Measurements from ENCODE around the gene C5.
"Not testable (repeated sequence)": the region's sequence is repeated elsewhere in the genome, so short reads cannot be mapped to it uniquely, and the experiment has no call there.

Gene C5

DNA sequence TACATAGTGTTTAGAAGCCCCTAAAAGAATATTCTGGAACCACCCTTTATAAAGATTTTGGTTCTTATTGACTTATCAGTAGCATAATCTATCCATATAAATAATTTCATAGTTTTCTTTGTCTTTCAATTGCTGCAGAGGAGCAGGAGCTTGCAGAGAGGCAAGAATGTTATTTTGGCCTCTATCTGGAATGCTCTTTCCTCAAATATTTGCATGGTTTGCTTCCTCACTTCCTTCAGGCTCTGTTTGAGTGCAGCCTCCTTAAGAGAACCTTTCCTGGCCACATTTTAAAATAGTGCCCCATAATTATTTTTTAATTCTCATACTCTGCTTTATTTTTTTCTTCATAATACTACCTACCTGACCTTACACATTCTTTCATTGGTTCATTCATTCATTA is 1.5 kb downstream of the C5 start:
- DNase-seq (ENCODE audit: low read depth in 2 of 2, low spot score in 1 of 2): no peak

- DNase-seq (ENCODE audit: low read depth in 2 of 2, low spot score in 1 of 2): no peak
These were observed 1.9 kb downstream of the C5 start for GRCh38 chr9:121048175-121048574.

- DNase-seq (ENCODE audit: low read depth in 2 of 2, low spot score in 1 of 2): no peak
These were observed 11.3 kb downstream of the C5 start for GRCh38 chr9:121038804-121039203.

DNA sequence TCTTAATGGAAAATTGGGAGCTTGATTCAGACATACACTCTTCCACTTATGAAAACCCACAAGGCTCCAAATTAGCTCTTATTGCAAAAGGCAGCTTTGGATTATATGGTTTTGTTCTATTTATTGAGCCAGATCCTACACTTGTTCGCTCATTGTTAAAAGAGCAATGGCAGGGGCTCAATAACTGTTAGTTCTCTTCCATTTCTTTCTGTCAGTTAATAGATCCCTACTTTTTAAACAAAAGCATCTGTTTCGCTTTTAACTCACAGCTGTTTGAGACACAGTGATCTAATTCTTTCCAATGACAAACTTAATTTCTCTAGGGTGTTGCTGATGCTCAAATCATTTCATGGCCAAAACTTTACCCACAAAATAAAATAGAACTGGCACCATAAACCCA is 11.7 kb downstream of the C5 start:
- no peak for DNase-seq (ENCODE audit: low read depth in 2 of 2, low spot score in 1 of 2)

GRCh38 chr9:121035717-121036116 is 14.4 kb downstream of the C5 start:
- not testable (repeated sequence) for DNase-seq (ENCODE audit: low read depth in 2 of 2, low spot score in 1 of 2)

- DNase-seq (ENCODE audit: low read depth in 2 of 2, low spot score in 1 of 2): no peak
These were observed 15.5 kb downstream of the C5 start for GRCh38 chr9:121034529-121034928.

- no peak for DNase-seq (ENCODE audit: low read depth in 2 of 2, low spot score in 1 of 2)
These were observed 20.6 kb downstream of the C5 start for GRCh38 chr9:121029469-121029868.

DNA sequence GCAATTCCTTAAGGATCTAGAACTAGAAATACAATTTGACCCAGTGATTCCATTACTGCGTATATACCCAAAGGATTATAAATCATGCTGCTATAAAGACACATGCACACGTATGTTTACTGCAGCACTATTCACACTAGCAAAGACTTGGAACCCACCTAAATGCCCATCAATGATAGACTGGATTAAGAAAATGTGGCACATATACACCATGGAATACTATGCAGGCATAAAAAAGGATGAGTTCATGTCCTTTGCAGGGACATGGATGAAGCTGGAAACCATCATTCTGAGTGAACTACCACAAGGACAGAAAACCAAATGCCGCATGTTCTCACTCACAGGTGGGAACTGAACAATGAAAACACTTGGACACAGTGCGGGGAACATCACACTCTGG is 21.8 kb downstream of the C5 start:
- DNase-seq (ENCODE audit: low read depth in 2 of 2, low spot score in 1 of 2): not testable (repeated sequence)

GRCh38 chr9:121026768-121027167 is 23.3 kb downstream of the C5 start:
- no peak for DNase-seq (ENCODE audit: low read depth in 2 of 2, low spot score in 1 of 2)

GRCh38 chr9:121026260-121026691 is 23.8 kb downstream of the C5 start:
- no peak for DNase-seq (ENCODE audit: low read depth in 2 of 2, low spot score in 1 of 2)

DNA sequence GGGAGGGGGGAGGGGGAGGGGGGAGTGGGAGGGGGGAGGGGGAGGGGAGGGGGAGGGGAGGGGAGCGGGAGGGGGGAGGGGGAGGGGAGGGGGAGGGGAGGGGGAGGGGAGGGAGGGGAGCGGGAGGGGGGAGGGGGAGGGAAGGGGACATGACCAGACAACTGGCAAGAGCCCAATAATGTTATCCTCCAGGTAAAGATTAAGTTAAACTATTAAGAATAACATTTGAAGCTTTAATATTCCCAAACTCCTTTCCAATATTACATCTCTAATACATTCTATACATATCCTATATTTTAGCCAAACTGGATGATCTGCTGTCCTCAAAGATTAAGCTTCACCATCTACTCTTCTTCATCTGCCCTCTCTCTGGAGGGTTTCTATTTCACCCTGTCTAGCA is 25.8 kb downstream of the C5 start:
- DNase-seq (ENCODE audit: low read depth in 2 of 2, low spot score in 1 of 2): no peak

DNA sequence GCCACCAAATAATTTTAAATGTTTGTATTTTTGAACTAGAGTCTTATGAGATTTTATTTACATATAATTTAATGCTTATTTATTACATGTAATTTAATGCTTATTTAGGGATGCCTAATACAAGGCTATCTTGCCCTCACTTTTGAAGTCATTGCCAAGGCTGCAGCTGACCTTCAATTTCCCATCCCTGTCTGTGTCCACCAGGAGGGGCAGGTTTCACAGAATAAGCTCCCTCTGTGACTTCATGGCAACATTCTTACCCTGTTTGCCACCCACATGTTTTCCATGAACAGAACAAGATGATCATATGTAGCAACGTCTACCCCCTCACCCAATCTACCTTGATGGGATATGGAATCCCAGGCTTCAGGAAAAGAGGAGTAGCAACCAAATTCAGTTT is 27.0 kb downstream of the C5 start:
- DNase-seq (ENCODE audit: low read depth in 2 of 2, low spot score in 1 of 2): no peak

GRCh38 chr9:121021301-121021700 is 28.8 kb downstream of the C5 start:
- DNase-seq (ENCODE audit: low read depth in 2 of 2, low spot score in 1 of 2): no peak

GRCh38 chr9:121019273-121019672 is 30.8 kb downstream of the C5 start:
- no peak for DNase-seq (ENCODE audit: low read depth in 2 of 2, low spot score in 1 of 2)

DNA sequence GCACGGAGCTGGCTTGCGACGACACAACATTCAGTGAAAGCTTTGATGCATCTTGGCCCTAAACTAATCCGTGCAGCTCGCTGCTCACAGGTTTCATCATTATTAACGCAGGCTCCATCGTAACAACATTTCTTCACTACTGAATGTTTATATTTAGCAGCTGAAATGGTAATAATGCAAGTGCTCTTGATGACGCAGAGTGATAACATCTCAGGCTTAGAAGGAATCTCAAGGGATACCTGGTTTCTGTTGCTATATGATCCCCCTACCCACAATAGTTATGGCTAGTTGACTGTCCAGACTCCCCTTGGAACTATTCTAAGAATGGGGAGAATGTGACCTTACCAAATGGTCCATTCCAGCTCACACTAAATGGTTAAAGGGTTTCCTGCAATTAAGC is 36.2 kb downstream of the C5 start:
- DNase-seq (ENCODE audit: low read depth in 2 of 2, low spot score in 1 of 2): no peak

GRCh38 chr9:121009650-121010049 is 40.4 kb downstream of the C5 start:
- no peak for DNase-seq (ENCODE audit: low read depth in 2 of 2, low spot score in 1 of 2)

- DNase-seq (ENCODE audit: low read depth in 2 of 2, low spot score in 1 of 2): no peak
These were observed 50.8 kb downstream of the C5 start for GRCh38 chr9:120999317-120999716.

GRCh38 chr9:120998111-120998510 is 52.0 kb downstream of the C5 start:
- no peak for DNase-seq (ENCODE audit: low read depth in 2 of 2, low spot score in 1 of 2)

DNA sequence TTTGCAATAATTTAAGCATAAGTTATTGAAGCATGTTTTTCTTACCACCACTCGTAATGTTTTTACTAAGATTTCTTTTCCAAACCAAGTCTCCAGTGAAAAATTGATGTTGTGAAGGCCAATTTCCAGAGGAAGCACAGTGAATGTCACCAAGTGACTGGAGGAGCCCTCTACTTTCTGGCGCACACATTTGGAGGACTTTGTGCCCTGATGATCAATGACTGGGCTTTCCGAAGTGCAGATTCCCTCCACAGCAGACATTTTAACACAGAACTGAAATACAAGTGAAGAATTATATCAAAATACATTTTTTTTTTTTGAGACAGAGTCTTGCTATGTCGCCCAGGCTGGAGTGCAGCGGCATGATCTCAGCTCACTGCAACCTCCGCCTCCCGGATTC is 52.6 kb downstream of the C5 start:
- DNase-seq (ENCODE audit: low read depth in 2 of 2, low spot score in 1 of 2): no peak

- no peak for DNase-seq (ENCODE audit: low read depth in 2 of 2, low spot score in 1 of 2)
These were observed 53.7 kb downstream of the C5 start for GRCh38 chr9:120996409-120996808.

- no peak for DNase-seq (ENCODE audit: low read depth in 2 of 2, low spot score in 1 of 2)
These were observed 61.0 kb downstream of the C5 start for GRCh38 chr9:120989065-120989464.

GRCh38 chr9:120985819-120986222 is 64.3 kb downstream of the C5 start:
- DNase-seq (ENCODE audit: low read depth in 2 of 2, low spot score in 1 of 2): no peak

DNA sequence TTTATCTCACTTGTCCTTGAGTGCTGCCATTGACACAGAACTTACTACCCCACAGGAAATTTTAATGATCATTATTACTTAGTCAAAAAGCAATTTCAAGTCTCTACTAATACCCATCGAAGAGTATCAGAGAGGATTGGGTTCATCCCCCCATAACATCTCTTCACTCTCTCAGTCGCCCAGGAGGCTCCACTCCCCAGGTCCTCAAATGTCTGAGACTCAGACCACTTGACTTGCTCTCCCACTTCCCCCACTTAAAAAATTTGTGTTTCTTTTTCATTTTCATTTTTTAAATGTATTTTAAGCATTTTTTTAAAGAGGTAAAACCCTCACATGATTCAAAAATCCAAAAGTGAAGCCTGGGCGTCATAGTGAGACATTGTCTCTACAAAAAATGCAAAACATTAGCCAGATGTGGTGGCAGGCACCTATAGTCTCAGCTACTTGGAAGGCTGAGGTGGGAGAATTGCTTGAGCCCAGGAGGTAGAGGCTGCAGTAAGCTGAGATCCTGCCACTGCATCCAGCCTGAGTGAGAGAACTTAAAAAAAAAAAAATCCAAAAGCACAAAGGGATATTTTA is 66.7 kb downstream of the C5 start:
- no peak for DNase-seq (ENCODE audit: low read depth in 2 of 2, low spot score in 1 of 2)

- no peak for DNase-seq (ENCODE audit: low read depth in 2 of 2, low spot score in 1 of 2)
These were observed 67.2 kb downstream of the C5 start for GRCh38 chr9:120982836-120983235.

Measured in stimulated activated CD8-positive, alpha-beta memory T cell treated with anti-CD3 and anti-CD28 coated beads, Interleukin-4, amount 100 ng/mL, for 4 hours (primary cell).